ENCODE data around the gene SRSF11.

DNA sequence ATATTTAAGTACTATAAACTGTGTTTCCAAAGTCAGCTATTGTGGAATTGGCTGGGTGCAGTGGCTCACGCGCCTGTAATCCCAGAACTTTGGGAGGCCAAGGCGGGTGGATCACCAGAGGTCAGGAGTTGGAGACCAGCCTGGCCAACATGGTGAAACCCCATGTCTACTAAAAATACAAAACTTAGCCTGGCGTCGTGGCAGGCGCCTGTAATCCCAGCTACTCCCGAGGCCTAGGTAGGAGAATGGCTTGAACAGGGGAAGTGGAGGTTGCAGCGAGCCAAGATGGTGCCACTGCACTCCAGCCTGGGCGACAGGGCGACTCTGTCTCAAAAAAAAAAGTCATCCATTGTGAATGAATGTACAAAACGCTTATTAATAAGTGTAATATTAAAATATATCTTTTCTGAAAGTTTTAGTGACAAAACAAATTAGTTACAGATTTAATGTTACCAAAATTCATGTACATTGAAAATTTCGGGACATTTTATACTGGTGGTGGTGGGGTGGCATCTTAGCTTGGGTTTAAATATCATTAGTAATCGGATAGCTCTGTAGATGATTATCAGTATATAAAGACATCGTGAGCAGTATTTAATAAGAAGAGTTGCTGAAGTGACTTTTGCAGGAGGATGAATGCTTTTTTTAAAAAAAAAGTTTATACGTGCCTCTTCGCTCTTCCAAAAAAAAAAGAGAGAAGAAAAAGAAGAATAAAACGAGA is 503 bp upstream of the SRSF11 start:
- no peak for TF ChIP-seq POLR2A (IDR thresholded peaks at IDR 0.05; ENCODE audit: low read depth)
- TF ChIP-seq, protein P1, sequence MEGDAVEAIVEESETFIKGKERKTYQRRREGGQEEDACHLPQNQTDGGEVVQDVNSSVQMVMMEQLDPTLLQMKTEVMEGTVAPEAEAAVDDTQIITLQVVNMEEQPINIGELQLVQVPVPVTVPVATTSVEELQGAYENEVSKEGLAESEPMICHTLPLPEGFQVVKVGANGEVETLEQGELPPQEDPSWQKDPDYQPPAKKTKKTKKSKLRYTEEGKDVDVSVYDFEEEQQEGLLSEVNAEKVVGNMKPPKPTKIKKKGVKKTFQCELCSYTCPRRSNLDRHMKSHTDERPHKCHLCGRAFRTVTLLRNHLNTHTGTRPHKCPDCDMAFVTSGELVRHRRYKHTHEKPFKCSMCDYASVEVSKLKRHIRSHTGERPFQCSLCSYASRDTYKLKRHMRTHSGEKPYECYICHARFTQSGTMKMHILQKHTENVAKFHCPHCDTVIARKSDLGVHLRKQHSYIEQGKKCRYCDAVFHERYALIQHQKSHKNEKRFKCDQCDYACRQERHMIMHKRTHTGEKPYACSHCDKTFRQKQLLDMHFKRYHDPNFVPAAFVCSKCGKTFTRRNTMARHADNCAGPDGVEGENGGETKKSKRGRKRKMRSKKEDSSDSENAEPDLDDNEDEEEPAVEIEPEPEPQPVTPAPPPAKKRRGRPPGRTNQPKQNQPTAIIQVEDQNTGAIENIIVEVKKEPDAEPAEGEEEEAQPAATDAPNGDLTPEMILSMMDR (IDR thresholded peaks at IDR 0.05), result no peak
- no peak for TF ChIP-seq POLR2AphosphoS5 (IDR thresholded peaks at IDR 0.05)
- no peak for TF ChIP-seq EP300 (IDR thresholded peaks at IDR 0.05)
